Measurements from ENCODE around the gene MYO9A.

Gene MYO9A

GRCh38 chr15:71811036-71811736, 306.8 kb downstream of the MYO9A start:
- Histone ChIP-seq H3K4me1 (ENCODE audit: control insufficient read depth, insufficient read depth, low read length) (no peaks in the 10 kb centered on the region), H3K27me3 (ENCODE audit: control insufficient read depth, insufficient read depth, low read length) (no peaks in the 10 kb centered on the region), H3K9ac (ENCODE audit: low read length) (no peak overlapping the region), H3K36me3 (ENCODE audit: control insufficient read depth, insufficient read depth, low read length) (no peaks in the 10 kb centered on the region), H3K4me3 (ENCODE audit: low read length) (no peak overlapping the region), H3K27ac (ENCODE audit: low read depth, low read length) (no peak overlapping the region)

DNA sequence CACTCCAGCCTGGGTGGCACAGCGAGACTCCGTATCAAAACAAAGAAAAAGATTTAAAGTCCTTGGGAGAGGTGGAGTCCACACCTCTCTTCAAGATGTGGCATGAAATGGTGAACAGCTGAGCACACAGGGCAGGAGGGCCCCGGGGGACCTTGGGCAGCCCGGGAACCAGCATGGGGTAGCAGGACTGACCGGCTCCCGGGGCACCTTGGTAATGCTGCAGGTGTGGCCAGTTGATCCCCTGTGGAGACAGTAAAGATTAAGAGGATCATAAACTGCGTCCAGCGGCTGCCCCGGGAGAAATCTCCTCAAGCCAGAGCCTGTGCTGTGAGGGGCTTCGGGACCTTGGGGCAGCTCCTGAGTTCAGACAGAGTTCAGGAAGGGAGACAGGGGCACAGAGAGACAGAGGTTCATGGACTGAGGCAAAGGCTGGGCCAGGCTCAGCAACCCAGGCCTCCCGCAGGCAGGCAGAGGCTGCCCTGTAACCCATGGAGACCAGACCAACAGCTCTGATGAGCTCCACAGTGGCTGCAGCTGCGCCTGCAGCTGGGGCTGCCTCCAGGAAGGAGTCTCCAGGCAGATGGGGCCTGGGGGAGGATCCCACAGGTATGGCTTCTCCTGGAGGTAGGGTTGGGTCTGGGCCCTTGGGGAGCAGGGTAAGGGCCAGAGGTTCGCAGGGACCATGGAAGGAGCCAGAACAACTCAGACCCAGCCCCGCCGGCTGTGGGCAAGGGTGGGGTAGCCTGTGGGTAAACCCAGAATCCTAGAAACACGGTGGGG, 307.5 kb downstream of the MYO9A start, which contains the start of gene NR2E3:
NR2E3 (plus strand) TSS at position 299 of the 780 bp plus-strand sequence; CDS start at position 489, 190 bp downstream.
- Histone ChIP-seq H3K4me3 (ENCODE audit: low read length) (no peak within 1 kb of the TSS), H3K9ac (ENCODE audit: low read length) (no peak within 1 kb of the TSS), H3K4me1 (ENCODE audit: control insufficient read depth, insufficient read depth, low read length) (no peaks in the 10 kb centered on the region), H3K27me3 (ENCODE audit: control insufficient read depth, insufficient read depth, low read length) (no peaks in the 10 kb centered on the region), H3K36me3 (ENCODE audit: control insufficient read depth, insufficient read depth, low read length) (no peaks in the 10 kb centered on the region), H3K27ac (ENCODE audit: low read depth, low read length) (no peak within 1 kb of the TSS)

- Histone ChIP-seq H3K4me1 (ENCODE audit: control insufficient read depth, insufficient read depth, low read length) (no peaks in the 10 kb centered on the region), H3K4me3 (ENCODE audit: low read length) (no peak overlapping the region), H3K27ac (ENCODE audit: low read depth, low read length) (no peak overlapping the region), H3K36me3 (ENCODE audit: control insufficient read depth, insufficient read depth, low read length) (no peaks in the 10 kb centered on the region), H3K9ac (ENCODE audit: low read length) (no peak overlapping the region), H3K27me3 (ENCODE audit: control insufficient read depth, insufficient read depth, low read length) (no peaks in the 10 kb centered on the region)
Observed at GRCh38 chr15:71809346-71809745, 308.6 kb downstream of the MYO9A start.

DNA sequence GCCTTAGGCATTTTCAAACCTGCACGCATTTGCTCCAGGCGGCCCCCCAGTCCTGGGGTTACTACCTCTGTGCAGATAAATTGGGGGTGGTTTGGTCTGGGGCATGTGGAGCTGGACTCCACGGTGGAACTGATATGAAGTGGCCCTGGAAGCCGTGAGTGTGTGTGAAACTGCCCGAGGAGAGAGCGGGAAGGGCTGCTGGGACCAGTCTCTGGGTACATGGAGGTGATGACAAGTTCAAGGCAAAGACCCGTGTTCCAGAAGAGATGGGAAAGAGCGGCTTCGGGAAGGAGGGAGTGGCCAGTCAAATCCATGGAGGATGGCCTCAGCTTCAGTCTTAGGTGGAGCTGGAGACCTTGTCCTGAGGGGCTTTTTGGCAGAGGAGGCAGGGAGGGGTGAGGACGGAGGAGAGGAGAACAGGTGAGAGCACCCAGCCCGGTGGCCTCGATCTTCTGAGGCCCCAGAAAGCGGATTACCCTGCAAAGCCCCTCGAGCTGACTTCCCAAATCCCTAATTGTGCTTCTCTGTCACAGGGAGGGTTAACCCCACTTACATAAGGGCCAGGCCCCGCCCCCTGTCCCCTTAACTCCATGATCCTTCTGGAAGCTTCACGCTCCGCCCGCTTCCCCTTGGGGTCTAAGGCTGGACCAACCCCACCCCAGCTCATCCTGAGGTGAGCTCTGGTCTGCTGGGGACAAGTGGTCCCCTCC, 309.5 kb downstream of the MYO9A start:
- Histone ChIP-seq H3K36me3 (ENCODE audit: control insufficient read depth, insufficient read depth, low read length) (no peaks in the 10 kb centered on the region), H3K27ac (ENCODE audit: low read depth, low read length) (no peak overlapping the region), H3K27me3 (ENCODE audit: control insufficient read depth, insufficient read depth, low read length) (no peaks in the 10 kb centered on the region), H3K4me3 (ENCODE audit: low read length) (no peak overlapping the region), H3K4me1 (ENCODE audit: control insufficient read depth, insufficient read depth, low read length) (no peaks in the 10 kb centered on the region), H3K9ac (ENCODE audit: low read length) (no peak overlapping the region)

GRCh38 chr15:71807691-71808091, 310.3 kb downstream of the MYO9A start:
- Histone ChIP-seq H3K27me3 (ENCODE audit: control insufficient read depth, insufficient read depth, low read length) (no peaks in the 10 kb centered on the region), H3K9ac (ENCODE audit: low read length) (no peak overlapping the region), H3K4me3 (ENCODE audit: low read length) (no peak overlapping the region), H3K27ac (ENCODE audit: low read depth, low read length) (no peak overlapping the region), H3K4me1 (ENCODE audit: control insufficient read depth, insufficient read depth, low read length) (no peaks in the 10 kb centered on the region), H3K36me3 (ENCODE audit: control insufficient read depth, insufficient read depth, low read length) (no peaks in the 10 kb centered on the region)

- Histone ChIP-seq H3K27ac (ENCODE audit: low read depth, low read length) (no peak overlapping the region), H3K9ac (ENCODE audit: low read length) (no peak overlapping the region), H3K4me3 (ENCODE audit: low read length) (no peak overlapping the region), H3K27me3 (ENCODE audit: control insufficient read depth, insufficient read depth, low read length) (no peaks in the 10 kb centered on the region), H3K4me1 (ENCODE audit: control insufficient read depth, insufficient read depth, low read length) (no peaks in the 10 kb centered on the region), H3K36me3 (ENCODE audit: control insufficient read depth, insufficient read depth, low read length) (no peaks in the 10 kb centered on the region)
Observed at GRCh38 chr15:71807125-71807629, 310.8 kb downstream of the MYO9A start.

- Histone ChIP-seq H3K36me3 (ENCODE audit: control insufficient read depth, insufficient read depth, low read length) (no peaks in the 10 kb centered on the region), H3K27me3 (ENCODE audit: control insufficient read depth, insufficient read depth, low read length) (no peaks in the 10 kb centered on the region), H3K4me1 (ENCODE audit: control insufficient read depth, insufficient read depth, low read length) (no peaks in the 10 kb centered on the region), H3K9ac (ENCODE audit: low read length) (no peak overlapping the region), H3K27ac (ENCODE audit: low read depth, low read length) (no peak overlapping the region), H3K4me3 (ENCODE audit: low read length) (no peak overlapping the region)
Observed at GRCh38 chr15:71806452-71806931, 311.5 kb downstream of the MYO9A start.

- H3K4me1 ChIP-seq (ENCODE audit: control insufficient read depth, insufficient read depth, low read length): no peaks in the 10 kb centered on the region
- H3K4me3 ChIP-seq (ENCODE audit: low read length): no peak overlapping the region
- no peaks in the 10 kb centered on the region for H3K36me3 ChIP-seq (ENCODE audit: control insufficient read depth, insufficient read depth, low read length)
- no peaks in the 10 kb centered on the region for H3K27me3 ChIP-seq (ENCODE audit: control insufficient read depth, insufficient read depth, low read length)
- H3K9ac ChIP-seq (ENCODE audit: low read length): no peak overlapping the region
- no peak overlapping the region for H3K27ac ChIP-seq (ENCODE audit: low read depth, low read length)
Observed at GRCh38 chr15:71804695-71805470, 313.1 kb downstream of the MYO9A start.

GRCh38 chr15:71804226-71804625, 313.7 kb downstream of the MYO9A start:
- H3K4me1 ChIP-seq (ENCODE audit: control insufficient read depth, insufficient read depth, low read length): no peaks in the 10 kb centered on the region
- no peaks in the 10 kb centered on the region for H3K27me3 ChIP-seq (ENCODE audit: control insufficient read depth, insufficient read depth, low read length)
- no peaks in the 10 kb centered on the region for H3K36me3 ChIP-seq (ENCODE audit: control insufficient read depth, insufficient read depth, low read length)
- no peak overlapping the region for H3K4me3 ChIP-seq (ENCODE audit: low read length)
- no peak overlapping the region for H3K27ac ChIP-seq (ENCODE audit: low read depth, low read length)
- H3K9ac ChIP-seq (ENCODE audit: low read length): no peak overlapping the region

GRCh38 chr15:71802770-71803169, 315.2 kb downstream of the MYO9A start:
- Histone ChIP-seq H3K36me3 (ENCODE audit: control insufficient read depth, insufficient read depth, low read length) (no peaks in the 10 kb centered on the region), H3K4me1 (ENCODE audit: control insufficient read depth, insufficient read depth, low read length) (no peaks in the 10 kb centered on the region), H3K9ac (ENCODE audit: low read length) (no peak overlapping the region), H3K27ac (ENCODE audit: low read depth, low read length) (no peak overlapping the region), H3K4me3 (ENCODE audit: low read length) (no peak overlapping the region), H3K27me3 (ENCODE audit: control insufficient read depth, insufficient read depth, low read length) (no peaks in the 10 kb centered on the region)

GRCh38 chr15:71801935-71802655, 315.9 kb downstream of the MYO9A start:
- Histone ChIP-seq H3K9ac (ENCODE audit: low read length) (no peak overlapping the region), H3K4me3 (ENCODE audit: low read length) (no peak overlapping the region), H3K4me1 (ENCODE audit: control insufficient read depth, insufficient read depth, low read length) (no peaks in the 10 kb centered on the region), H3K36me3 (ENCODE audit: control insufficient read depth, insufficient read depth, low read length) (no peaks in the 10 kb centered on the region), H3K27ac (ENCODE audit: low read depth, low read length) (no peak overlapping the region), H3K27me3 (ENCODE audit: control insufficient read depth, insufficient read depth, low read length) (no peaks in the 10 kb centered on the region)
